ENCODE measurements around the gene HOXC4.

The HOXC4 gene

DNA sequence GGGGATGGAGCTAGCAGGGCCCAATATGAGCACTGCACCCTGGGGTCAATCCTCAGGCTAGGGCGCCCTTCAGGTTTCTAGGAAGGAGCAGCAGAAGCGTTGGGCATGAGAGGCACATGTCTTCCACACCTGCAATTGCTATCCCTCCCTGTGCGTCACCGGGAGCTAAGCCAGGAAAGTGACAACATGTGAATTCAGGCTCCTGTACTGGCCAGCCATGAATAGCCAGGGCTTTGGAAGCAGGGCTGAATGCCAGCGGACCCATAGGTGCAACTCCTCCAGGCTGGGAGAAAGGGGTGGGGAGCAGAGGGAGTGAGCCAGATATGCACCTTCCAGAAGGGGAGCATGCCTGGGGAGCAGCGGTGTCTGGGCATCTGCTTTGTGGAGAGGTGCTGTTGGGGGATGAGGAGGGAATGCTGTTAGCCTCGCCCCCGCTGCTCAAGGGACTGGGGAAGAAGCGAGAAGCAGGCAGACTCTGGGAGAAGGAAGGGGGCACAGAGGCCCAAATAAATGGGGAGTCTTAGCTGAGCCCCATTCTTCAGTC, 14.7 kb upstream of the HOXC4 start:
- Histone ChIP-seq H3K4me1 (ENCODE audit: control insufficient read depth, insufficient read depth, low read length) (peaks cover 73% of the 10 kb centered on the region), H3K4me3 (ENCODE audit: low read depth, low read length) (no peak overlapping the region), H3K27ac (ENCODE audit: extremely low read depth, low read depth, low read length) (peak overlapping the region; percentile 100), H3K36me3 (ENCODE audit: control insufficient read depth in 2 of 2, insufficient read depth in 1 of 2, low read length in 2 of 2) (peaks cover 3 to 12% of the 10 kb centered on the region in 2 experiments; a peak in 2 of 3 replicates), H3K9me3 (ENCODE audit: control insufficient read depth, insufficient read depth, low read depth, low read length) (no peaks in the 10 kb centered on the region)
- CTCF ChIA-PET: interaction anchor here (1.0 to 1.5 kb wide), 4 partner anchors 12 to 163 kb away, joined by 3 to 7 read pairs (median 4); no protein-coding TSS in a partner anchor
- POLR2A ChIA-PET: no interaction called here
- TF ChIP-seq BCL11A (tag by site-specific recombination; IDR thresholded peaks at IDR 0.05; ENCODE audit: low read depth): peak; percentile 67; the same call in 1 of the 2 replicates
- TF ChIP-seq ZNF23 (tag by site-specific recombination; IDR thresholded peaks at IDR 0.05; ENCODE audit: borderline replicate concordance): no peak
- no peak for TF ChIP-seq HOXD13 (CRISPR knock-in tag; IDR thresholded peaks at IDR 0.05; ENCODE audit: borderline replicate concordance)
- TF ChIP-seq GLI4 (tag by site-specific recombination; IDR thresholded peaks at IDR 0.05): no peak
- TF ChIP-seq ZNF555 (tag by site-specific recombination; conservative IDR thresholded peaks at IDR 0.05): no peak
- no peak for TF ChIP-seq GLIS1 (tag by site-specific recombination; IDR thresholded peaks at IDR 0.05)
- TF ChIP-seq ZNF843 (tag by site-specific recombination; IDR thresholded peaks at IDR 0.05): no peak
- no peak for TF ChIP-seq ZNF433 (tag by site-specific recombination; IDR thresholded peaks at IDR 0.05; ENCODE audit: low read depth)
- TF ChIP-seq ZSCAN30 (tag by site-specific recombination; IDR thresholded peaks at IDR 0.05): no peak
- TF ChIP-seq, protein P1, sequence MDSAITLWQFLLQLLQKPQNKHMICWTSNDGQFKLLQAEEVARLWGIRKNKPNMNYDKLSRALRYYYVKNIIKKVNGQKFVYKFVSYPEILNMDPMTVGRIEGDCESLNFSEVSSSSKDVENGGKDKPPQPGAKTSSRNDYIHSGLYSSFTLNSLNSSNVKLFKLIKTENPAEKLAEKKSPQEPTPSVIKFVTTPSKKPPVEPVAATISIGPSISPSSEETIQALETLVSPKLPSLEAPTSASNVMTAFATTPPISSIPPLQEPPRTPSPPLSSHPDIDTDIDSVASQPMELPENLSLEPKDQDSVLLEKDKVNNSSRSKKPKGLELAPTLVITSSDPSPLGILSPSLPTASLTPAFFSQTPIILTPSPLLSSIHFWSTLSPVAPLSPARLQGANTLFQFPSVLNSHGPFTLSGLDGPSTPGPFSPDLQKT (IDR thresholded peaks at IDR 0.05; ENCODE audit: borderline replicate concordance, low read depth, low read length): no peak
- no peak for TF ChIP-seq ZNF292 (tag by site-specific recombination; IDR thresholded peaks at IDR 0.05; ENCODE audit: borderline replicate concordance, low read depth)
- TF ChIP-seq ZNF155 (tag by site-specific recombination; IDR thresholded peaks at IDR 0.05): no peak
- no peak for TF ChIP-seq SETDB1 (IDR thresholded peaks at IDR 0.05; ENCODE audit: insufficient read length, low read length)
- peak; percentile 97 for TF ChIP-seq ZNF335 (tag by site-specific recombination; conservative IDR thresholded peaks at IDR 0.05)
- TF ChIP-seq TCF7L2 (IDR thresholded peaks at IDR 0.05; ENCODE audit: borderline replicate concordance, low read depth, low read length): no peak
- TF ChIP-seq, protein P2, sequence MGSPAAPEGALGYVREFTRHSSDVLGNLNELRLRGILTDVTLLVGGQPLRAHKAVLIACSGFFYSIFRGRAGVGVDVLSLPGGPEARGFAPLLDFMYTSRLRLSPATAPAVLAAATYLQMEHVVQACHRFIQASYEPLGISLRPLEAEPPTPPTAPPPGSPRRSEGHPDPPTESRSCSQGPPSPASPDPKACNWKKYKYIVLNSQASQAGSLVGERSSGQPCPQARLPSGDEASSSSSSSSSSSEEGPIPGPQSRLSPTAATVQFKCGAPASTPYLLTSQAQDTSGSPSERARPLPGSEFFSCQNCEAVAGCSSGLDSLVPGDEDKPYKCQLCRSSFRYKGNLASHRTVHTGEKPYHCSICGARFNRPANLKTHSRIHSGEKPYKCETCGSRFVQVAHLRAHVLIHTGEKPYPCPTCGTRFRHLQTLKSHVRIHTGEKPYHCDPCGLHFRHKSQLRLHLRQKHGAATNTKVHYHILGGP (tag by site-specific recombination; IDR thresholded peaks at IDR 0.05): no peak
- TF ChIP-seq, protein P3, sequence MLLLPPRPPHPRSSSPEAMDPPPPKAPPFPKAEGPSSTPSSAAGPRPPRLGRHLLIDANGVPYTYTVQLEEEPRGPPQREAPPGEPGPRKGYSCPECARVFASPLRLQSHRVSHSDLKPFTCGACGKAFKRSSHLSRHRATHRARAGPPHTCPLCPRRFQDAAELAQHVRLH (tag by site-specific recombination; IDR thresholded peaks at IDR 0.05): no peak
- peak; percentile 73 for TF ChIP-seq IKZF3 (tag by site-specific recombination; IDR thresholded peaks at IDR 0.05)
- TF ChIP-seq, protein P4, sequence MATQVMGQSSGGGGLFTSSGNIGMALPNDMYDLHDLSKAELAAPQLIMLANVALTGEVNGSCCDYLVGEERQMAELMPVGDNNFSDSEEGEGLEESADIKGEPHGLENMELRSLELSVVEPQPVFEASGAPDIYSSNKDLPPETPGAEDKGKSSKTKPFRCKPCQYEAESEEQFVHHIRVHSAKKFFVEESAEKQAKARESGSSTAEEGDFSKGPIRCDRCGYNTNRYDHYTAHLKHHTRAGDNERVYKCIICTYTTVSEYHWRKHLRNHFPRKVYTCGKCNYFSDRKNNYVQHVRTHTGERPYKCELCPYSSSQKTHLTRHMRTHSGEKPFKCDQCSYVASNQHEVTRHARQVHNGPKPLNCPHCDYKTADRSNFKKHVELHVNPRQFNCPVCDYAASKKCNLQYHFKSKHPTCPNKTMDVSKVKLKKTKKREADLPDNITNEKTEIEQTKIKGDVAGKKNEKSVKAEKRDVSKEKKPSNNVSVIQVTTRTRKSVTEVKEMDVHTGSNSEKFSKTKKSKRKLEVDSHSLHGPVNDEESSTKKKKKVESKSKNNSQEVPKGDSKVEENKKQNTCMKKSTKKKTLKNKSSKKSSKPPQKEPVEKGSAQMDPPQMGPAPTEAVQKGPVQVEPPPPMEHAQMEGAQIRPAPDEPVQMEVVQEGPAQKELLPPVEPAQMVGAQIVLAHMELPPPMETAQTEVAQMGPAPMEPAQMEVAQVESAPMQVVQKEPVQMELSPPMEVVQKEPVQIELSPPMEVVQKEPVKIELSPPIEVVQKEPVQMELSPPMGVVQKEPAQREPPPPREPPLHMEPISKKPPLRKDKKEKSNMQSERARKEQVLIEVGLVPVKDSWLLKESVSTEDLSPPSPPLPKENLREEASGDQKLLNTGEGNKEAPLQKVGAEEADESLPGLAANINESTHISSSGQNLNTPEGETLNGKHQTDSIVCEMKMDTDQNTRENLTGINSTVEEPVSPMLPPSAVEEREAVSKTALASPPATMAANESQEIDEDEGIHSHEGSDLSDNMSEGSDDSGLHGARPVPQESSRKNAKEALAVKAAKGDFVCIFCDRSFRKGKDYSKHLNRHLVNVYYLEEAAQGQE (tag by site-specific recombination; IDR thresholded peaks at IDR 0.05): no peak
- TF ChIP-seq ZNF341 (tag by site-specific recombination; IDR thresholded peaks at IDR 0.05; ENCODE audit: low read depth): peak; percentile 64
- peak; percentile 76 for TF ChIP-seq ZNF423 (tag by site-specific recombination; IDR thresholded peaks at IDR 0.05)
- no peak for TF ChIP-seq TRIM28 (IDR thresholded peaks at IDR 0.05; ENCODE audit: borderline replicate concordance, low read length)
- no peak for TF ChIP-seq ZNF175 (tag by site-specific recombination; IDR thresholded peaks at IDR 0.05)
- TF ChIP-seq, protein P5, sequence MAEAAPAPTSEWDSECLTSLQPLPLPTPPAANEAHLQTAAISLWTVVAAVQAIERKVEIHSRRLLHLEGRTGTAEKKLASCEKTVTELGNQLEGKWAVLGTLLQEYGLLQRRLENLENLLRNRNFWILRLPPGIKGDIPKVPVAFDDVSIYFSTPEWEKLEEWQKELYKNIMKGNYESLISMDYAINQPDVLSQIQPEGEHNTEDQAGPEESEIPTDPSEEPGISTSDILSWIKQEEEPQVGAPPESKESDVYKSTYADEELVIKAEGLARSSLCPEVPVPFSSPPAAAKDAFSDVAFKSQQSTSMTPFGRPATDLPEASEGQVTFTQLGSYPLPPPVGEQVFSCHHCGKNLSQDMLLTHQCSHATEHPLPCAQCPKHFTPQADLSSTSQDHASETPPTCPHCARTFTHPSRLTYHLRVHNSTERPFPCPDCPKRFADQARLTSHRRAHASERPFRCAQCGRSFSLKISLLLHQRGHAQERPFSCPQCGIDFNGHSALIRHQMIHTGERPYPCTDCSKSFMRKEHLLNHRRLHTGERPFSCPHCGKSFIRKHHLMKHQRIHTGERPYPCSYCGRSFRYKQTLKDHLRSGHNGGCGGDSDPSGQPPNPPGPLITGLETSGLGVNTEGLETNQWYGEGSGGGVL (tag by site-specific recombination; IDR thresholded peaks at IDR 0.05): no peak
- TF ChIP-seq ZSCAN23 (tag by site-specific recombination; IDR thresholded peaks at IDR 0.05): no peak
- TF ChIP-seq ZNF350 (tag by site-specific recombination; IDR thresholded peaks at IDR 0.05): no peak
- TF ChIP-seq, protein P6, sequence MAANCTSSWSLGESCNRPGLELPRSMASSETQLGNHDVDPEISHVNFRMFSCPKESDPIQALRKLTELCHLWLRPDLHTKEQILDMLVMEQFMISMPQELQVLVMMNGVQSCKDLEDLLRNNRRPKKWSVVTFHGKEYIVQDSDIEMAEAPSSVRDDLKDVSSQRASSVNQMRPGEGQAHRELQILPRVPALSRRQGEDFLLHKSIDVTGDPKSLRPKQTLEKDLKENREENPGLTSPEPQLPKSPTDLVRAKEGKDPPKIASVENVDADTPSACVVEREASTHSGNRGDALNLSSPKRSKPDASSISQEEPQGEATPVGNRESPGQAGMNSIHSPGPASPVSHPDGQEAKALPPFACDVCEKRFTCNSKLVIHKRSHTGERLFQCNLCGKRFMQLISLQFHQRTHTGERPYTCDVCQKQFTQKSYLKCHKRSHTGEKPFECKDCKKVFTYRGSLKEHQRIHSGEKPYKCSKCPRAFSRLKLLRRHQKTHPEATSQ (tag by site-specific recombination; IDR thresholded peaks at IDR 0.05): no peak
- TF ChIP-seq ZNF600 (tag by site-specific recombination; IDR thresholded peaks at IDR 0.05): peak; percentile 85
- TF ChIP-seq ZNF660 (tag by site-specific recombination; IDR thresholded peaks at IDR 0.05): no peak; the same call in 1 of the 2 replicates
- TF ChIP-seq ZNF548 (tag by site-specific recombination; IDR thresholded peaks at IDR 0.05): no peak

All from HEK293 (cell line).